GM21723 (cell line): ENCODE results near the gene ZNF536.

ENCODE experiments used
- ATAC-seq: cut with Tn5 transposase; IDR thresholded peaks from one replicate; pipeline ENCODE4 v1.9.1; 2021; ENCODE audit warnings: mild to moderate bottlenecking, moderate library complexity; ENCODE audit not compliant: unreplicated experiment

The ZNF536 gene

DNA sequence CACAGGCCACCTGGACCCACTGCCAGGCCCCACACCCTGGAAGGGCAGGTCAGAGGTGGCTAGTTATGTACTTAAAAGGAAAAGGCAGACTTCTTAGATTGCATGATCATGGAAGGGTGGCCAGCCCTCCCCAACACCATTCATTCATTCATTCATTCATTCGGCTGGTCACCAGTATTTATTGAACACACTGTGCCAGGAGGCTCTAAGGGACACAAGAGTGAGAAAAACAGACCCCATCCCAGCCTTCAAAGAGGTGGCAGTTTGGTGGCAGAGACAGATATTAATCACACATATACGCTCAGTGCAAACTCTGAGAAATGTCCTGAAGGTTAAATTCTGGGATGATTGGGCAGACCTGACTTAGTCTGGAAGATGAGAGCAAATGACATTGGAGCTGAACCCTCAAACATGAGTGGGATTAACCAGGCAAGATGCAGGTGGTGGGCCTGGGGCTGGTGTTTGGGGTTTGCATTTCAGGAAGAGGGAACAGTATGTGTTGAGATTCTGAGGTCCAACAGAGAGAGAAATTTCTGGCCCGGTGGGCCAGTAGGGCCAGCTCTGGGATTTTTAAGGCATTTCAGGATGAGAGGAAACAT, 147.5 kb downstream of the ZNF536 start:
- no peak for ATAC-seq

GRCh38 chr19:30520735-30521479, 148.7 kb downstream of the ZNF536 start:
- ATAC-seq = no peak

GRCh38 chr19:30521937-30522336, 149.8 kb downstream of the ZNF536 start:
- ATAC-seq = no peak

- no peak for ATAC-seq
Observed at GRCh38 chr19:30522341-30522740, 150.2 kb downstream of the ZNF536 start.

GRCh38 chr19:30523791-30524190, 151.6 kb downstream of the ZNF536 start:
- ATAC-seq = no peak

GRCh38 chr19:30525383-30525782, 153.2 kb downstream of the ZNF536 start:
- no peak for ATAC-seq

DNA sequence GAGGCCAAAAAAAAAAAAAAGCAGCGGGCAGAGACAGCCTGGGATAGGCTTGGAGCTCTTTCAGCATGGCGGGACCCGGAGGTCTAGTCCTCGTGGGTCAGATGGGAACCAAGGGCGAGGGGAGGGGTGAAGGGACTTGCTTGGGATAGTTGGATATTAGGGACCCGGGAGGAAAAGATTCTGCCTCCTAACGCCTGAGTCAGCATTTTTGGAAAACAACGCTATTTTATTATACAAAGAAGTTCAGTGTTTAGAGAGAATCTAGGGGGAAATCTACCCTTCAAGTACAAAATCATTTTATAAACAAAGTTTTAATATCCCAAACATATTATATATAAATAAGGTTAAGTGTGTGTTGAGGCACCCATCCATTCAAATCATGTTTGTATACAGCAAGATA, 156.7 kb downstream of the ZNF536 start:
- ATAC-seq = no peak

- ATAC-seq = no peak
Observed at GRCh38 chr19:30529876-30530275, 157.7 kb downstream of the ZNF536 start.

- ATAC-seq = no peak
Observed at GRCh38 chr19:30530751-30531150, 158.6 kb downstream of the ZNF536 start.

- ATAC-seq = no peak
Observed at GRCh38 chr19:30535011-30535410, 162.8 kb downstream of the ZNF536 start.

DNA sequence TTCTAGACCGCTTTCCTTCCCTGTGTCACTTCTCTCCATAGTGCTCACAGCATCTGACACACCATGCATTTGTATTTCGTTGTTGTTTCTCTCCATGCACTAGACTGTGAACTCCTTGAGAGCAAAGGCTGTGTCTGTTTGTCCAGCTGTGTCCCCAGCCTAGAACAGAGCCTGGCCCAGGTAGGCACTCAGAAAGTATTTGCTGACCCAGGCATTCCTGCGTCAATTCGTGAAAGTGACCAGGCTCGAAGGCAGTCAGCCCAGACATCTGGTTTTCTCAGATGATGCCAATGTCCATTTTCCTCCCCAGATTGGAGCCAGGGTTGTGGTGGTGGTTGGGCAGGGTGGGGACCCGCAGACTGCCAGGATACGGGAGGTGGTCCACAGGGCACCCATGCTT, 164.8 kb downstream of the ZNF536 start:
- ATAC-seq = no peak

GRCh38 chr19:30539315-30539714, 167.1 kb downstream of the ZNF536 start:
- ATAC-seq = no peak

GRCh38 chr19:30539981-30540380, 167.8 kb downstream of the ZNF536 start:
- no peak for ATAC-seq

DNA sequence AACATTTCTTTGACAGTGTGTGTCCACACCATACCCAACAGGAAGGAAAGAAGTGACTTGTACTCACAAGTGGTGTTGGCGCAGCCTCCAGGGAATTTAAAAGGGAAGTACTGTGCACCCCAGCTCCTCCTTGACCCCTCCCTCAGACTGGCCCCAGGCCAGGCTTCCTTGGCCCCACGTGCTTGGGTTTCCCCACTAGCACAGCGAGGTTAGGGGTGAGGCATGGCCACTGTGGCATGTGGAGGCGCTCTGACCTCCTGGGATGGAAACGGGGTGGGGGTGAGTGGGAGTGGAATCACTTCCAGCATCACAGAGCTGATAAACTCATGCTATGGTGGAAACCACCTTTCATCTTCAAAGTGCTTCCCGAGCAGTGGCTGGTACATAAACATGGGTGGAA, 168.6 kb downstream of the ZNF536 start:
- no peak for ATAC-seq

DNA sequence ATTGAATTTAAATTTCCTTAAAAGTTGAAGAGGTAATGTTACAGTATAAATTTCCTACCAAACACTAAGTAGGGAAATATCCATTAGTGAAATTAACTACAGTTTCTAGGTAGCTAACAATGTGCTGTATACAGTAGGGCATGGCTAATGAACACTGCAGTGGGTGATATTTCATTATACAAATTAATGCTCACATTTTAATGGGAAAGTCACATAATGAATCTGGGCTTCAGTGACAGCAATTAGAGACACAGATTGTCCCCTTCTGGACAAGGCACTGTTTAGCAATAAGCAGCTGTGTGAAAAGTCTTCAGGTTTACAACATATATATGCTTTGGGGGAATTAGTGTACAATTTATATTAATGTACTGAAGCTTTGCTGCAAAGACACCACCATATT, 169.4 kb downstream of the ZNF536 start:
- no peak for ATAC-seq

DNA sequence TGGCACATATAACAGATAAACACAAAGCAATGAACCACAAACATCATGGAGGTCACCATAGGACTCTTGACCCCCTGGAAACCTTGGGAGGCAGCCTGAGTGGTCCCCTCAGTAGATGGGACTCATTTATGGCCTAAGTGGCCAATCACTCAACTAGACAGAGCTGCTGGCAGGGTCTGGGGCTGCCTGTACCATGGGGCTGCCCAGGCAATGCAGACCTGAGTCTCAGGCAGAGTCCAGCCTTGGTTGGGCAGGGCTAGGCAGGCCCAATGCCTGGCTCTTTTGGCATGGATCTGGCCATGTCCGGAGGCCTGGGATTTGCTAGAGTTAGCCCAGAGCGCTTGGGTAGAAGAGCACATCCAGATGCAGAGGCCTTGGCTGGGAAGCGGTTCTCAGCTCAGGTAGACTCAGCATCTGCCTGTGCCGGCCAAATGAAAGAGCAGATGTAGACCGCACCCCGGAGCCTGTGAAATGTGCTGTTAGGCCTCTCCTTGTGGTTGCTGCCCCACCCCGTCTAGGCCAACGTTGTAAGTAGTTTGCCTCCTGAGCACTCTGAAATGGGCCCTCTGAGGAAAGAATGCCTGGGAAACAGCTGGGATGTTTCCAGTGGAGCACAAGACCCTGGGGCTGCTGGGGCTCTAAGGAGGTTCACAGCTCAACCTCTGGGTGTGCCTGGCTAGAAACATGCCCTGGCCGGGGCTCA, 171.2 kb downstream of the ZNF536 start:
- ATAC-seq = no peak

GRCh38 chr19:30545752-30546151, 173.6 kb downstream of the ZNF536 start:
- no peak for ATAC-seq

- ATAC-seq = no peak
Observed at GRCh38 chr19:30546332-30546731, 174.1 kb downstream of the ZNF536 start.

DNA sequence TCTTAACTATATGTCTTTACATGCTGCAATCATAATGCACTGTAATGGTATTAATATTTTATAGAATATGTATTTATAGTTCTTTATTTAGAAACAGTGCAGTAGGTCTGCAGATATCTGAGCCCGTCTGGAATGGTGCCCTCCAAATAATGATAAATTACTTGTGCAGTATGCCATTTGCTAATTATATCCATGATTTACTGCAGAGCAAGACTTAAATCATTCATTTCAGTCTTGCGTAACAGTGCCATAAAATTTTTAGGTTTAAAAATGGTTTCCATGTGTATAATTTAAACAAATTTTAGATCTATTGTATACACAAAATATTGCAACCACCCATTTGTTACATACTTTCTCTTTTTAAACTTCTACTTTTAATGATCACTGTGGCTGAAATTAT, 175.1 kb downstream of the ZNF536 start:
- ATAC-seq = no peak

DNA sequence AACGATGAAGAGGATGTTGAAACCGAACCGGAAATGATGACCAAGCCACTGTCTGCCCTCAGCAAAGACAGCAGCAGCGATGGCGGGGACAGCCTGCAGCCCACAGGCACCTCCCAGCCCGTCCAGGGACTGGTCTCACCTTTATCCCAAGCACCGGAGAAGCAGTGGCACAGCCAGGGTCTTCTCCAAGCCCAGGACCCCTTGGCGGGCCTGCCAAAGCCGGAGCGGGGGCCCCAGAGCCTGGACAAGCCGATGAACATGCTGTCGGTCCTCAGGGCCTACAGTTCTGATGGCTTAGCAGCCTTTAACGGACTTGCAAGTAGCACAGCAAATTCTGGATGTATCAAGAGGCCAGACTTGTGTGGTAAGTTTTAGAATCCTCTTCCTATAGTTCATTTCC, 177.0 kb downstream of the ZNF536 start:
- ATAC-seq = no peak

GRCh38 chr19:30551271-30551670, 179.1 kb downstream of the ZNF536 start:
- ATAC-seq = no peak

GRCh38 chr19:30552593-30552992, 180.4 kb downstream of the ZNF536 start:
- ATAC-seq = no peak
